Mononuclear cell (primary cell): ENCODE measurements around the gene CEPT1. TPM values are rescaled to one million over a fixed set of nuclear protein-coding genes. Genes with fewer than 3 reads are reported as not detected.

Experiments used
- H3K27me3 ChIP-seq: 2 replicates; pipeline ENCODE4 v1.6.0; 2011; ENCODE audit warnings: low read length, control low read depth; ENCODE audit not compliant: insufficient read depth
- H3K4me1 ChIP-seq: 2 replicates; pipeline ENCODE4 v1.5.1; 2011; ENCODE audit warnings: mild to moderate bottlenecking, low read length, control low read depth; ENCODE audit not compliant: insufficient read depth
- H3K4me3 ChIP-seq: 2 replicates; pipeline ENCODE4 v1.5.1; 2011; ENCODE audit warnings: mild to moderate bottlenecking, low read length, moderate library complexity
- H3K9me3 ChIP-seq: 2 replicates; pipeline ENCODE4 v1.5.1; 2011; ENCODE audit warnings: low read depth, mild to moderate bottlenecking, control low read depth, low read length
- total RNA-seq: library from RNA; depleted of rRNA; stranded (reverse); fragments of >200 nt; gene quantifications from one replicate; pipeline ENCODE4 v1.2.3, GENCODE V29; 2012

The CEPT1 gene
- total RNA-seq, 1 donor = 48.9 TPM

DNA sequence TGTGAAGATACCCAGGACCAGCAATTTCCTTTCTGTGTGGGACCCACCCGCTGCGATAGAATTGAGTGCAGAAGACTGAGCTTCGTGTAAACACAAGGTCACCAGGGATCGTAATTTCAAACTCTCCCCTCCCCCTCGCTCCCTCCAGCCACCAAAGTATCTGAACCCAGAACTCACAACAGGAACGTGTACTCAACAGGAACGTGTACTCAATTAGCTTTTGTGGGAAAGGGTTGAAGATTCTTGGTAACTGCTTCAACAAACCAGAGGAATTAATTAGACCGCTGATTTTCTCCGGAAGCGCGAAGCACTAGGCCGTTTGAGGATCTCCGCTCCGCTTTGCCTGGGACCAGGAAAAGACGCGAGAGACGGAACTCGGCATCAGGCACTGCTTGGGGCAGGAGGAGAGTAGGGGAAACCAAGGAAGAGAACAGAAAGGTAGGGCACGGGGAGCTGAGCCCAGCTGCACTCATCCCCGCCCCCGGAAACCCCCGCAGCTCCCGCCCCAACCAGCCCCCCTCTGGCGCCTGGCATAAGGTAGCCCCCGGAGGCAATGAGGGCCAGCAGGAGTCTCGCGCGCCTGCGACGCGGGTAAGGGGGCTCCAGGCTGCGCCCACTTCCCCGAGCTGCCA, 583 bp upstream of the CEPT1 start:
- H3K4me3 ChIP-seq = peak overlapping the region; percentile 89
- H3K27me3 ChIP-seq = no peaks in the 10 kb centered on the region
- H3K4me1 ChIP-seq = peaks cover 55% of the 10 kb centered on the region
- no peaks in the 10 kb centered on the region for H3K9me3 ChIP-seq

DNA sequence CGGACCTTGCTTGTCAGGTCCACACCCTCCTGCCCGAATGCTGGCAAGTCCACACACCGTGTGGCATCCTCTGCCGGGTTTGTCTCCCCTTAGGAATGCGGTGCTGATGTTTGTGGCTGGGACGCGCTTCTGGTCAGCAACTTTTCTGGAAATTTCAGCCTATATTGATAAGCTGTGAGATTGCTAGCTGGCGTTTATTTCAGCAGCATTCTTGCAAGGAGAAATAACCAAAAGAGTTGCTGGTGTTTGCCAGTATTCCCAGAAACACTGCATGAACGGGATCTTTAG, 601 bp downstream of the CEPT1 start:
- Histone ChIP-seq H3K4me3 (peak overlapping the region; percentile 89), H3K4me1 (peaks cover 48% of the 10 kb centered on the region), H3K27me3 (no peaks in the 10 kb centered on the region), H3K9me3 (no peaks in the 10 kb centered on the region)

DNA sequence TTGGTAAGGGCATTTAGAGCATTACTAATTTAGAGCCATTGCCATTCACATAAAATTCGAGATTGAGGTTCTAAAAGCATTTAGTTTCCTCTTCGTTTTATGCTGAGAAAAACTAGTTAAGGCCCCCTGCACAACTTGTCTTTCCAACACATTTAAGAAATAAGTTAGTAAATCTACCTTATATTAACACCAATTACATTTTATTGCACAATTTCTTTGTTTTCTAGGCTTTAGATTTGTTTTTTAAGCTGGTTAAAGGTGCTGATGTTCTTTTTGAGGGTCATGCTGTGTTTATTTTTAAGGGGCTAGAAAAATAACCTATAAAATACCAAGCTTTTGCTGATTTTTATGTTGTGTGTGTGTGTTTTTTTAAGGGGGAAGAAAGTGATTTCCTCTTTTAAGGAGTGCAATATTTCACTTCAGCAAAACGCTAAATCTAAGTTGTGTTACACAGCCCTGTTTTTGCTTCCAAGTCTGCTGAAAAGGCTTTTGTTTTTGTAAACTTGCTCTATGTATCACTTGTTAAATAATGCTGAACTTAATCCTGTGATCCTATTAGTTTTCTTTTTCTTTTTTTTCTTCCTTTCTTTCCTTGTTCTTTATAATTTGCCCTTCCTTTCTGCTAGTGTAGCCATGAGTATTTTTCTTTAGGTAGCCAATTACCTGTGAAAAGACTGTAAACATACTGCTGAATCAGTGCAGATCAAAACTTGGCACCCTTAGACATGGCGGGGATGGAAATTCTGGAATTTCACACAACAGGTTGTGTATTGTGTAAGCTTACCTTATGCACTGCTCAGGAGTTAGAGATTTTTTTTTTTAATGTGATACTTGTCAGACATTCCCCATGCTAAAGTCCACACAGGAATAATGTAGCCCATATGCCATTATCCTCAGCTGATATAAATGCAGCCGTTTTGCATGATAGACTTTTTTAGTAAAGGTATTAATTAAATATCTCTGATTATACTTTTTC, 1.5 kb downstream of the CEPT1 start:
- H3K4me3 ChIP-seq = peak overlapping the region; percentile 89
- H3K4me1 ChIP-seq = peaks cover 43% of the 10 kb centered on the region
- no peaks in the 10 kb centered on the region for H3K9me3 ChIP-seq
- H3K27me3 ChIP-seq = no peaks in the 10 kb centered on the region

DNA sequence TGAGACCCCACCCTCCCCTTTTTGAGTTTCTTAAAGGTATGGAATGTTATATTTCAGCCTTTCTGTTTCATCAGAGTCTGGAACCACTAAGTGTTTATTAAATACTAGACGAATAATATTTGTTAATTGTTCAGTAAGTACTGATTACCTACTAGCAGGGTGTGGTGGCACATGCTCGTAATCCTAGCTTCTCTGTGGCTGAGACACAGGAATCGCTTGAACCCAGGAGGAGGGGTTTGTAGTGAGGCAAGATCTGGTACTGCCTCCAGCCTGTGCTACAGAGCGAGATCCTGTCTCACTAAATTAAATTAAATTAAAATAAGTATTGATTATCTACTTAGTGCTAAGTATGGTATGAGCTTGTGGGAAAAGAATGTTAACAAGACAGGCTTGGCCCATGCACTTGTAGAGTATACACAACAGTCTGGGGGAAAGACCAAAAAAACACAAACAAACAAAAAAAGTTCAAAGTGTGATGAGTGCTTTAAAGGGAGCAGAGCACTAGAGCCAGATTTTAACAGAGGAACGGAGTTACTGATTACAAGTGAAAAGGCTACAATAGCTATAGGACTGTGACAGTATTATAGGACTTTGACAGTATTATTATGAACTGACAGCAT, 2.4 kb downstream of the CEPT1 start:
- H3K27me3 ChIP-seq = no peaks in the 10 kb centered on the region
- no peak overlapping the region for H3K4me3 ChIP-seq
- peaks cover 43% of the 10 kb centered on the region for H3K4me1 ChIP-seq
- H3K9me3 ChIP-seq = no peaks in the 10 kb centered on the region

DNA sequence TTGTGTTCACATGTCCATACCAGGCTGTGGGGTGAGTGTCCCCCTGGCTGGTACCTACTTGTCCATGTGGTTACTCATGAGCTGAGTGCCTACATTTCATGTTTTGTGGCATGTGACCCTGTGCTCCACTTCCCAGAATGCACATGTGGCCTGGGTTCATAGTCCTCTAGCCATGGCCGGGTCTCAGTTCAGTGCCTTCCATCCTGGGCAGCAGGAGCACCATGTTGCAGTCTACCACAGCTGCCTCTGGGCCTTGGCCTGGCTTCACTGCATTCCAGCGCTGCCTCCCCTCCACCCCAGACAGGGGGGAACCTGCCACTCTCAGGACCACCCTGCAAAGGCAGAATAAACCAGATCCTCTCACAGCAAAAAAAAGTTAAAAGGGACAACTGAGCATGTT, 5.5 kb downstream of the CEPT1 start:
- peaks cover 33% of the 10 kb centered on the region for H3K4me1 ChIP-seq
- H3K27me3 ChIP-seq = no peaks in the 10 kb centered on the region
- H3K4me3 ChIP-seq = no peak overlapping the region
- no peaks in the 10 kb centered on the region for H3K9me3 ChIP-seq

DNA sequence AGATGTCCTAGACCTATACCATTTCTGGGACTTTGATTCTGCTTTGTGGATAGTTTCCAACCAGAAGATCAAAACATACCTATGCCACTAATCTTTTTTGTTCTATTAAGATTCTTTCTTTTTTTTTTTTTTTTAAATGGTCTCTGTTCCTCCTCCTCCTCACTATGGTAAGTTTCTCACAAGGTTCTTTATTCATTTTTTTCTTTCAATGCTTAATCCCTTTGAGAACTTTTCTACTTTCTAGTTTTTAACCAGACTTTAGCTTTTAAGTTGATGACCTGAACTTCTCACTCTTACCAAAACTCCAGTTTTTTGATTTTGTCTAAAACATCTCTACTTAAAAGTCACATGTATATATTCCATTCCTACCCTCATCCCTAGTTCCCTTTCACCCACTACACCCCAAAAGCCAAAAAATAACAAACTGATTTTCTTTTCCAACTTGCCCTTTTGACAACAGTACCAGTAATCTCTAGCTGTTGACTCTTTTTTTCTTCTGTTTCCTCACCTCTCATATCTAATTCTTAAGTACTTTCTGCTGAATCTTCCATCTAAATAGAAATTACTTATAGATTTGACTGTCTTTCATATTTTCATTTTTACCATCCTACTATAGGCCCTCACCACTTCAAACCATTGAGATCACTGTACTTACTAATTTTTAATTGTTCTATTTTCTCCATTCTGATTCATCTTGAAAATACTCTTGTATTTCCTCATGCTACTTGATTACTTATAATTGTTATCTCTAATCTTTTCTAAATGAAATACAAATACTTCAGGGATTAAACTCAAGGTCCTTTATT, 6.1 kb downstream of the CEPT1 start:
- peaks cover 33% of the 10 kb centered on the region for H3K4me1 ChIP-seq
- H3K27me3 ChIP-seq = no peaks in the 10 kb centered on the region
- no peaks in the 10 kb centered on the region for H3K9me3 ChIP-seq
- H3K4me3 ChIP-seq = no peak overlapping the region

DNA sequence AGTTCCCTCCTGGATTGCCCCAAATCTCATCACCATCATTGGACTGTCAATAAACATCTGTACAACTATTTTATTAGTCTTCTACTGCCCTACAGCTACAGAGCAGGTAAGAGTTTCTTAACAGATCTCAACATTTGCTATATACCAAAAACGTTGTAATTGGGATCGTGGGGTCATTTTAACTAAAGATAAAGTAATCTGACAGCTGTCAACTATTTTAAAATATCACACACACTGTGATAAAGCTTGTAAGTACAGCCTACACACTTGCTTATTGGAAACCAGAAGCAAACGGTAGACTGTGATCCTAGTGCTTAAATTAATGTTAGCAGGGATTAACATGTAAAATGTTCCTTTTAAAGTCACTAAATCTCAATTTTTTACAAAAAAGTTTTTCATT, 7.9 kb downstream of the CEPT1 start:
- Histone ChIP-seq H3K27me3 (no peaks in the 10 kb centered on the region), H3K4me3 (no peak overlapping the region), H3K4me1 (peaks cover 19% of the 10 kb centered on the region), H3K9me3 (no peaks in the 10 kb centered on the region)

DNA sequence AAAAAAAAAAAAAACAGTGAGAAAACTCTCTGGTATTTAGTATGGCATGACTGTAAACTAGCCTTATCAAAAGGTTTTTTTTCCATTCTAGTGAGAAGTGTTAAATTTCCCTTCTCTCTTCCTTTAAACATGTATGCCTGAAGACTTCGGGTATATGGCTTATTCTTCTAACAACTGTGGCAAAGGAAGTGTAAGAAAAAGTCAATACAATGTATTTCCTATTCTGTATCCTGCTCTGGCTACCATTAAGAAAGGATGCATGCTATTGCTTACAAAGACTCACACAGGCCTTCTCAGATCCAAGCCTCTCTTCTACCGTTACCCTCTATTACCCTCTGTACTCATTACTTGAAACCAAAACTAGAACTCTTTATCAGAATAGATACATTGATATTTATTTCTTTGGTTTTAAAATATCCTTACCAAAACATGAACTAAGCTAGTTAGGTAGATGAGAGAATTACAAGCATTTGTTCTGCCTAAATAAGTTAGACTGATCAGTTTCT, 8.4 kb downstream of the CEPT1 start:
- peaks cover 19% of the 10 kb centered on the region for H3K4me1 ChIP-seq
- H3K9me3 ChIP-seq = no peaks in the 10 kb centered on the region
- no peak overlapping the region for H3K4me3 ChIP-seq
- no peaks in the 10 kb centered on the region for H3K27me3 ChIP-seq

DNA sequence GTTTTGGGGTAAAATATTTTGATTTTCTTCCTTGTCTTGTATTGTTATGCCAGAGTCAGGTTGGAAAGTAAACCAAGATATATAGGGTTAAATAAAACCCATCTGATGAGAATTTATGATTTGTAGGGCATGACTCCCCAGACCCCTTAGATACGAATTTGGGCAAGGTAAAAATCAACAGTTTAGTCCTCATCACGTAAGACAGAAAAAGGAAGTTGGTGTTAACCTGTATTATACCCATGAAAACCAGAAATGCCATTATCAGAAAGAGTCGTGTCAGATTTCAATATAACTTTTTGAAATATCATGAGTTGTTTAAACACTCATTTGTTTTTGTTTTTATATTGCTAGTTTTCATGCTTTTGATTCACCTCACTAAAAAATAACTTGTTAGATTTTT, 11.8 kb downstream of the CEPT1 start:
- Histone ChIP-seq H3K9me3 (no peaks in the 10 kb centered on the region), H3K4me1 (peaks cover 16% of the 10 kb centered on the region), H3K4me3 (no peak overlapping the region)

DNA sequence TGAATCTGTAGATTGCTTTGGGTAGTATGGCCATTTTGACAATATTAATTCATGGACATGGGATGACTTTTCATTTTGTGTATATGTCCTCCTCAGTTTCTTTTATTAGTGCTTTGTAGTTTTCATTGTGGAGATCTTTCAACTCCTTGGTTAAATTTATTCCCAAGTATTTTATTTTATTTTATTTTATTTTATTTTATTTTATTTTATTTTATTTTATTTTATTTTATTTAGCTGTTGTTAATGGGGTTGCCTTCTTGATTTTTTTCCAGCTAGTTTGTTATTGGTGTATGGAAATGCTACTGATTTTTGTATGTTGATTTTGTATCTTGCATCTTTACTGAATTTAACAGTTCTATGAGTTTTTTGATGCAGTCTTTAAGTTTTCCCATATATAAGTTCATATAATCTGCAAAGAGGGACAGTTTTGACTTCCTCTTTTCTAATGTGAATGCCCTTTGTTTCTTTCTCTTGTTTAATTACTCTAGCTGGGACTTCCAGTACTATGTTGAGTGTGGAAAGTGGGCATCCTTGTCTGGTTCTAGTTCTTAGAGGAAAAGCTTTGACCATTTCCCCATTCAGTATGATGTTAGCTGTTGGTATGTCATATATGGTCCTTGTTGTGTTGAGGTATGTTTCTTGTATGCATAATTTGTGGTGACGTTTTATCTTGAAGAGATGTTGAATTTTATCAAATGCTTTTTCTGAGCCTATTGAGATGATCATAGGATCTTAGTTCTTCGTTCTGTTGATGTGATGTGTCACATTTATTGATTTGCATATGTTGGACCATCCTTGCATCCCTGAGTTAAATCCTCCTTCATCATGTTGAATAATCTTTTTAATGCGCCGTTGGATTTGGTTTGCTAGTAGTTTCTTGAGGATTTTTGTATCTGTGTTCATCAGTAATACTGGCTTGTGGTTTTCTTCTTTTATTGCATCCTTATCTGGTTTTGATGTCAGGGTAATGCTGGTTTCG, 14.3 kb downstream of the CEPT1 start:
- no peaks in the 10 kb centered on the region for H3K9me3 ChIP-seq
- no peak overlapping the region for H3K4me3 ChIP-seq
- no peaks in the 10 kb centered on the region for H3K27me3 ChIP-seq
- peaks cover 13% of the 10 kb centered on the region for H3K4me1 ChIP-seq

More for the DNA sequence above, 11.8 kb downstream of the CEPT1 start:
- no peaks in the 10 kb centered on the region for H3K27me3 ChIP-seq

DNA sequence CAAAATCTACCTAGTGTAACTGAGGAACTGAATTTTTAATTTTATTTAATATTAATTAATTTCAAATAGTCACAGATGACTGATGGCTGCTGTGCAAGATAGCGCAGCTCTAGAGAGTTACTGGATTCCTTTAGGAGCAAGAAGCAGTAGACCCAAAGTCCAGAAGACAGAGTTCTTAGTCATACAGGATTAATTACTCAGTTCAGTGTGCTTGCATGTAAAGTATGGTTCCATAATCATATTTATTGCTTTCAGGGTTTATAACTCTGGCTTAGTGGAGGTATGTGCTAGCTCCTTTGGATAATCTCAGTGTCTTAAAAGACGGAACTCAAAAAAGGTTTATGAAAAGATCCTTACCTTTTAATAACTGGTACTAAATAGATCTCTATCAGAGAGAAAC, 17.4 kb downstream of the CEPT1 start:
- Histone ChIP-seq H3K27me3 (no peaks in the 10 kb centered on the region), H3K4me1 (peaks cover 13% of the 10 kb centered on the region), H3K4me3 (no peak overlapping the region), H3K9me3 (no peaks in the 10 kb centered on the region)

DNA sequence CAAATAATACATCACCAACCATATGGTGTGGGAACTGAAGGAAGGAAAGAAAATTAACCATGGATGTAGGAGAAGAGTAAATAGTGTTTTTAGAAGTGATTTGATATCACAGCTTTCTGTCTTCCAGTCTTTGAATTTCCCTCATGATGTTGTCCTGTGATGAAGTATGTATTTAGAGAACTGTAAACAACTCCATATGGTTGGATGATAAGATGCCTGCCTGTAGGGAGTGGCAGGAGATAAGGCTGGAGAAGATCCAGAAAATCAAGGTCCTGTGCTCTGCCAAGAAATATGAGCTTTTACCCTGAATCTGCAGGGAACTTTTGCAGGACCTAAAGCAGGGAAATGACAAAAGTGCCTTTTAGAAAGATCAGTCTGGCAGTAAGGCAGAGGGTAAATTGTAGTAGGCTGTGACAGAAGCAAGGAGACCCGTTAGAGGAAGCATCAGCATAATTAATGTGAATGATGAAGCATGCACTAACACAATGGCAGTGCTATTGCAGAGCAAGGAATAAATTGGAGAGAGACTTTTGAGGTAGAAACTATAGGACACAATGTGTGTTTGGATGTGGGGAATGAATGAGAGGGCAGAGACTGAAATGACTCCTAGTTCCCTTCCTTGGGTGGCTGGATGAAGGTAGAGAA, 21.9 kb downstream of the CEPT1 start:
- Histone ChIP-seq H3K27me3 (no peaks in the 10 kb centered on the region), H3K9me3 (no peaks in the 10 kb centered on the region), H3K4me1 (no peaks in the 10 kb centered on the region), H3K4me3 (no peak overlapping the region)

DNA sequence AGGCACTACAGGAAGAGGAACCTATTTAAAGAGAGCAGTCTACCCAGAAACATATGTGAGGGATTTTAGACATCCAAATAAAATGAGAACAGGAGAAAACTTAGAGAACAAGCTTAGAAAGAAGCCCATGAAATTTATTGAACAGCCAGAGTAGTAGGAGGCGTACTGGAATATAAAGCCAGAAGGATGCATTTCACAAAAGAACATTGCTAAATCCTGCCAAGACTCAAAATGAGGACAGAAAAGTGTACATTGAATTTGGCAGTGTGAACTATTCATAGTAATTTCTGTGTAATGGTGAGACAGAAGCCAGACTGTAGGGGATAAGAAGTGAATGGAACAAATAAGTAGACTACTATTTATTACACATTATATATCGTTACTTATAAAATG, 22.5 kb downstream of the CEPT1 start:
- Histone ChIP-seq H3K4me1 (no peaks in the 10 kb centered on the region), H3K27me3 (no peaks in the 10 kb centered on the region), H3K9me3 (no peaks in the 10 kb centered on the region), H3K4me3 (no peak overlapping the region)
